Measurements from ENCODE around the gene MKRN2OS.

DNA sequence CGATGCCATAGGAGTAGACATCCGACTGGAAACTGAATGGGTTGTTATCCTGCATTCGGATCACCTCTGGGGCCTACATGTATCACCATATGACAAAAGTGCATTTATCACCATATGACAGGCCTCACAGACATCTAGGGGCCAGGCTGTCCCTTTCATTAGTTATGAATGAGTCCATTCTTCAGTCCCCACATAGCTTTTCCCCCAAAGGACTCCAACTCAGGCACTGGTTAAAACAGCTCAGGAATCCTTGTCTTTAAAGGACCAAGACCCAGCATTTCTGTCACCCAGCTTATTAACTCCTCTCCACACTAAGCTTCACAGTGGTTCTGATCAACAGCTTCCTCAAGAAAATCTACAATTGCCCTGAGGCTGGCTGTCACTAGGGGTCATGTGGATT is 39.9 kb upstream of the MKRN2OS start:
- TF ChIP-seq POLR2A (IDR thresholded peaks at IDR 0.05; ENCODE audit: low read length) (no peak), GATA1 (IDR thresholded peaks at IDR 0.05; ENCODE audit: low read depth, low read length) (no peak)
